ENCODE results near the gene LRRIQ3. TPM values are rescaled to one million over a fixed set of nuclear protein-coding genes. Genes with fewer than 3 reads are reported as not detected.

LRRIQ3 gene
- total RNA-seq, 2 donors from 2014 or later, result 0.34 to 0.85 TPM

DNA sequence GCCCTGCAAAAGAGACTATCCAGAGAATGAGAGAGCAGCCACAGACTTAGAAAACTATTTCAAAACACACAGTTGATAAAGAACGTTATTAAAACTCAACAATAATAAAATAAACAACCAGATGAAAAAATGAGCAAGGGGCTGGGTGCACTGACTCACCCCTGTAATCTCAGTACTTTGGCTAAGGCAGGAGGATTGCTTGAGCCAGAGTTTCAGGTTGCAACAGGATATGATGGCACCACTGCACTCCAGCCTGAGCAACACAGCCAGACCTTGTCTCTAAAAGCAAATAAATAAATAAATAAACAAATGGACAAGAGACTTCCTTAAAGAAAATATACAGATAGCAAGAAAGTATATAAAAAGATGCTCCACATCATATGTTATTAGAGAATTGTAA, 144.6 kb downstream of the LRRIQ3 start:
- no peak overlapping the region for H3K4me3 Mint-ChIP-seq
- no peak overlapping the region for H3K27ac Mint-ChIP-seq
- H3K36me3 Mint-ChIP-seq (ENCODE audit: low read depth), result no peaks in the 10 kb centered on the region

DNA sequence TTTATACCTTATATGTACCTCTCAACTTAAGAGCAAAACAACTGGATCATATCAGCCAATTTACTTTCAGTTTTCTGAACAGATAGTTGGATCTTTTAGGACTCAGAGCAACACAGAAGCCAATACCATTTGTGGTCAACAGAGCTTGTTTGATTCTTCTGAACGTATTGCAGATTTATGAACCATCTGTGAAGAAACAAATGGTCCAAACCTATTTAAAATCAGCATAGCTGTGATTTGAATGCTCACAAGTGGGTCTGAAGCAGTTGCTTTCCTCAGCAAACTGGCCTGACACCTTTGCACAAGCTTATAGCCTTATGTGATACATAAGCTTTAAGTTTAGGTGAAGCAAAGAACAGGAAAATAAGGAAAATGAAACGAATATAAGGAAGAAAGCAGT, 147.6 kb downstream of the LRRIQ3 start:
- no peak overlapping the region for H3K4me3 Mint-ChIP-seq
- H3K4me1 Mint-ChIP-seq, result no peaks in the 10 kb centered on the region
- no peaks in the 10 kb centered on the region for H3K36me3 Mint-ChIP-seq (ENCODE audit: low read depth)
- no peaks in the 10 kb centered on the region for H3K27me3 Mint-ChIP-seq
- no peak overlapping the region for H3K27ac Mint-ChIP-seq
- no peak for ATAC-seq
- H3K9me3 ChIP-seq (ENCODE audit: control insufficient read depth, low read length, poor library complexity, severe bottlenecking), result no peaks in the 10 kb centered on the region
- no peak for DNase-seq

More for the DNA sequence above, 144.6 kb downstream of the LRRIQ3 start:
- H3K9me3 ChIP-seq (ENCODE audit: control insufficient read depth, low read length, poor library complexity, severe bottlenecking), result no peaks in the 10 kb centered on the region
- Mint-ChIP-seq H3K27me3 (no peaks in the 10 kb centered on the region), H3K4me1 (no peaks in the 10 kb centered on the region)
- DNase-seq, result no peak
- ATAC-seq, result no peak

DNA sequence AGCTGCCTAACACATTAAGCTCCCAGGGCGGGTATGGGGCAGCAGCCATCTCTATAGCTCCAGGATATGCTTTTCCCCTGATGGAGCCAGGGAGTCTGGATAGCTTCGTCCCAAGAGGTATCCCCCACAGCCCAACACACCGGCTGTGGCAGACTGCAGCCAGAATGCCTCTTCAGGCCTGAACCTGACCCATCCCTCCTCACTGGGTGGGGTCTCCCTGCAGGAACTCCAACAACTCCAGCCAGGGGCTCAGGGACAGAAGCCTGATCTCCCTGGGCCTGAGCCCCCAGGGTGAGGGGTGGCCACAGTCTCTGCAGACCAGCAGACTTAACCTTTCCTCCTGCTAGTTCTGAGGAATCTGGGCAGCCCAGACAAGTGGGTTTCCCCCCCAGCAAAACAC, 159.9 kb downstream of the LRRIQ3 start:
- no peaks in the 10 kb centered on the region for H3K9me3 ChIP-seq (ENCODE audit: control insufficient read depth, low read length, poor library complexity, severe bottlenecking)
- H3K4me3 Mint-ChIP-seq, result no peak overlapping the region
- H3K27ac Mint-ChIP-seq, result no peak overlapping the region
- no peaks in the 10 kb centered on the region for H3K4me1 Mint-ChIP-seq
- ATAC-seq (no peak), DNase-seq (no peak)
- H3K27me3 Mint-ChIP-seq, result no peaks in the 10 kb centered on the region
- no peaks in the 10 kb centered on the region for H3K36me3 Mint-ChIP-seq (ENCODE audit: low read depth)

DNA sequence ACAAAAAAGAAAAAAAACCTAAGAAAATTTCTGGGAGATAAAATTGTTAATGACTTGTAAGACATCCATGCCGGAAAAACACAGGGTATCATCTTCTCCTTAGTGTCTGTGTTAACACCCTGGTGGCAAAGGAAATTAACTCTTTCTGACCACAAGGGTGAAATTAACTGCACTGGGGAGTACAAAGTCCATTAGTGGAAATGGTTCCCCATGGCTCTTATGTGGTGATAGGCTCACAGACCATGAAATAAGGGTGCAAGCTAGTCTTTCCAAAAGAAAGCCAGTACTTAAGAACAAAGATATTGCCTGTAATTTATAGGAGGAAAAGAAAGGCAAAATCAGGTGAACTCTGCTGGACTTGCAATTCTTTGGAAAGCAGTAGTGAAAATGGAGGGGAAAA, 185.4 kb downstream of the LRRIQ3 start:
- H3K27me3 Mint-ChIP-seq, result no peaks in the 10 kb centered on the region

DNA sequence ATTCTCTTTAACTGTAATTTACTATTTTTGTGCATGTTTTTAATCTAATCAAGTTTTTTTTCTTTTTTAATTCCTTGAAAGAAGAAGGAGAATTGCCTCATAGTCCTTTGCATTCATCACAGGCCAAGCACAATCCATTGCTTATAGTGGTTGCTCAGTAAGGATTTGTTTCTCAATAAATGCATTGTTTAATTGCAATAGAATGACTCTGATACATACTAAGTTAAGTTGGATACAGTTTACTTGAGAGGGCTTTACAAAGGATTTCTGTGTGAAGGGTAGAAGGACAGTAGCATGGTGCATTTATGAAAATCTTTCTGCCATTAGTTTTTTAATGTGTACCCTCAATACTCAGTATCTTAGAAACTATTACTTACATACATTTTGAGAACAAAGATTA, 186.2 kb downstream of the LRRIQ3 start:
- H3K9me3 ChIP-seq (ENCODE audit: control insufficient read depth, low read length, poor library complexity, severe bottlenecking), result no peaks in the 10 kb centered on the region
- ATAC-seq (no peak), DNase-seq (no peak)
- Mint-ChIP-seq H3K36me3 (ENCODE audit: low read depth) (no peaks in the 10 kb centered on the region), H3K27ac (no peak overlapping the region), H3K4me3 (no peak overlapping the region), H3K27me3 (no peaks in the 10 kb centered on the region), H3K4me1 (peaks cover 3% of the 10 kb centered on the region)

More for the DNA sequence above, 185.4 kb downstream of the LRRIQ3 start:
- H3K9me3 ChIP-seq (ENCODE audit: control insufficient read depth, low read length, poor library complexity, severe bottlenecking), result no peaks in the 10 kb centered on the region
- no peak overlapping the region for H3K4me3 Mint-ChIP-seq
- peaks cover 3% of the 10 kb centered on the region for H3K4me1 Mint-ChIP-seq
- no peak overlapping the region for H3K27ac Mint-ChIP-seq
- no peak for DNase-seq
- H3K36me3 Mint-ChIP-seq (ENCODE audit: low read depth), result no peaks in the 10 kb centered on the region
- ATAC-seq, result no peak

DNA sequence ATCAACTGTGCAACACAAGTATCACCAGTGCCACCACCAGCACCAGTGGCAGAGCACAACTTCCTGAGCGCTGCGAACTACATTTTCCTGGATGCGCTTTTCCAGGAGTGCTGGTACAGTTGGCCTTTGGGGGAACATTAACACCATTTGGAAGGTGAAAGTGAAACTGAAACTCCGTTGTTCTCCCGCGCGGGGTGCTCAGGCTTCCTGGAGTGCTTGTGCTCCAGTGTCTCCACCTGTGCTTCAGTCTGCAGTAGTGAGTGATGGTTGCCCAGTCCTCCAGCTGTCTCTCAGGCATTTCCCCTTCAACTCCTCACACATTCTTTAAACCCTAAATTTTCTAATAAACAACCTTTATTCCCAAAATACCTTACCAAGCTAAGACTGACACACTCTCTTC, 187.8 kb downstream of the LRRIQ3 start:
- ATAC-seq (peak; percentile 49), DNase-seq (no peak)
- no peaks in the 10 kb centered on the region for H3K9me3 ChIP-seq (ENCODE audit: control insufficient read depth, low read length, poor library complexity, severe bottlenecking)
- Mint-ChIP-seq H3K27me3 (no peaks in the 10 kb centered on the region), H3K27ac (peak overlapping the region; percentile 57), H3K36me3 (ENCODE audit: low read depth) (no peaks in the 10 kb centered on the region), H3K4me3 (peak overlapping the region; percentile 78), H3K4me1 (peaks cover 3% of the 10 kb centered on the region)

DNA sequence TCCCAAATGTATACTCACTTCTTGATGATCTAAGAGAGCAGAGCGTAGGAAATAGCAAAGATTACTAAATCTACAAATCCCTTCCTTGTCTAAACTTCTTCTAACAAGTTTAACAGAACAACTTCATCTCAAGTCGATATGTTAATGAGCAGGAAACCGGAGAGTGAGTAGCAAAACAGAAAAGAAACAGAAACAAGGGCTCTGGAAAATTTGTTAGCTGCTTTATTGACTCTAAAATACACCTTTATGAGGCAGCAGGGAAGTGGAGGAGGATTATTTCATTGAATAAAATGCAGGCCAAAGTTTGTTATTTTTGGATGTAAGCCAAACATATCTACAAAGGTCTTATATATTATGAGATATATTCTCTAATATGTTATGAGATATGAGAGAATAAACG, 192.4 kb downstream of the LRRIQ3 start:
- ATAC-seq (no peak), DNase-seq (no peak)
- H3K27me3 Mint-ChIP-seq, result no peaks in the 10 kb centered on the region
- no peaks in the 10 kb centered on the region for H3K36me3 Mint-ChIP-seq (ENCODE audit: low read depth)
- no peak overlapping the region for H3K27ac Mint-ChIP-seq
- peaks cover 3% of the 10 kb centered on the region for H3K4me1 Mint-ChIP-seq
- no peak overlapping the region for H3K4me3 Mint-ChIP-seq
- no peaks in the 10 kb centered on the region for H3K9me3 ChIP-seq (ENCODE audit: control insufficient read depth, low read length, poor library complexity, severe bottlenecking)

DNA sequence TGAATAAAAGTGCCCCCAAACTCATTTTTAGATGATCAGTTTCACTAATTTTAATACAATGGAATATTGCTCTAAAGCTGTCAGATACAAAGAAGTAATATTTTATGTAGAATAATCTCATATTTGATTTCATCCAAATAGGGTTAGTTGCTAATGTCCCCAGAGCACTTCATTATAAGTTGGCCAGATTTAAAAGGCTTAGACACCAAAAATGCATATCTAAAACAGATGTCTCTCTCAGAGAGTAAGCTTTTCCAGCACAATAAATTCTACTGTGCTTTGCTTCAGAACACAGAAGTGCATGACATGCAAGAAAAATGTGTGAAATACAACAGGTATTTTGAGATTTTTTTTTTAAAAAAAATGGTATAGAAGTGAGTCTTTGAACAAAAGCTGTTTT, 194.2 kb downstream of the LRRIQ3 start:
- no peak overlapping the region for H3K27ac Mint-ChIP-seq
- DNase-seq (no peak), ATAC-seq (no peak)
- no peaks in the 10 kb centered on the region for H3K36me3 Mint-ChIP-seq (ENCODE audit: low read depth)
- H3K9me3 ChIP-seq (ENCODE audit: control insufficient read depth, low read length, poor library complexity, severe bottlenecking), result no peaks in the 10 kb centered on the region
- H3K27me3 Mint-ChIP-seq, result no peaks in the 10 kb centered on the region
- H3K4me1 Mint-ChIP-seq, result no peaks in the 10 kb centered on the region
- no peak overlapping the region for H3K4me3 Mint-ChIP-seq

DNA sequence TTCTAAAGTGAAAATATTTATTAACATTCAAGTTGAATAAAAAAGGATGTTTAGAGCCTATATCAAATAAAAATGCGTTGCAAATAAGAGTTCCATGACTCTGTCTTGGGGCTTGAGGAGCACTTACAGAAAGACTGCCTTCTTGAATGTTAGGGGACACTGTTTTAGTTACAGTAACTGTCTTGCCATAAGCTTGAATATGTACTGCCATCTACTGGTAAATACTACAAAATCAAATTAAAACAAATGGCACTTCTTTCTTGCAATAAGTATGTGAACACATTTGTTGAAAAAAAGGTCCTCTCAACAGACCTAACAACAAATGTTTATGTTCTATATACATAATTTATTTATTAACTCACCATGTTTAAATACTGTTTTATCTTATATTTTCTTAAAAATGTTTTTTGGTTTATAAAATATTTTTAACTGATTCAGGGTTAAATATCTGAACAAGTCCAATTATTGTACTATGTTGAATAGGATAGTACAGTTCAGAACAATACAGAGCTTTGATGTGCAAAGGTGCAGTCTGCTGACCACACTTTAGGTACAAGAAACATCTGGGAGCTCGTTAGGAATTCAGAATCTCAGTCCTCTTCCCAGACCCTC, 199.5 kb downstream of the LRRIQ3 start:
- Mint-ChIP-seq H3K36me3 (ENCODE audit: low read depth) (no peaks in the 10 kb centered on the region), H3K27me3 (no peaks in the 10 kb centered on the region), H3K4me3 (no peak overlapping the region), H3K4me1 (no peaks in the 10 kb centered on the region), H3K27ac (no peak overlapping the region)
- no peaks in the 10 kb centered on the region for H3K9me3 ChIP-seq (ENCODE audit: control insufficient read depth, low read length, poor library complexity, severe bottlenecking)
- ATAC-seq (no peak), DNase-seq (no peak)

DNA sequence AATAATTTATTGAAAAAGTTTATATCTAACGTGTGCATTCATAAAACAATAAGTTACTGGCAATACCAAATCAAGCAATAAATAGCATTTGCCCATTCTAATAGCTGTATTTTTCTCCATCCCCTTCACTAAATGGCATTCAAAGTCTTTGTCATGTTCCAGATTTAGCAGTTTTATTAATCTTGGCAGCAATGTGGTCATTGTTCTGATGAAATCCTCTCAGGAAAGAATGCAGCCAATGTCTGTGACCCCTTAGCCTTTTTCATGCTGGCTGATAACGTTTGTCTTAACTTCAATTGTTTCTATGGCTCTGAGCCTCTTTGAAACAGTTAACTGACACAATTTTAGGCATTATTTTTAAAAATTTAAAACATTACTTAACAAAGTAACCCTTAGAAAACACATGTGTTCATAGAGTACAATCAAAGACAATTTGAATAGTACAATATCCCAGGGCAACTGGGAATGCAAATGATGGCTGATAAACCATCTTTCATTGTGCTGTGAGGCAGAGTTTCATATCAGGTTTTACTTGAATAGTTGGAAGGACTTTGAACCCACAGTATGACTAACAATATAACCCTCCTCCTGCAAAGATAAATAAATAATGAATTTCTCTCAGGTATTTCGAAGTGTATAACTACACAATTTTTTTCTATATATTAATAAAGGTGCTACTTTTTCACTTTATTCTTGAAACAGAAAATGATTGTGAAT, 217.5 kb downstream of the LRRIQ3 start:
- Mint-ChIP-seq H3K4me3 (no peak overlapping the region), H3K4me1 (no peaks in the 10 kb centered on the region), H3K36me3 (ENCODE audit: low read depth) (no peaks in the 10 kb centered on the region), H3K27me3 (no peaks in the 10 kb centered on the region), H3K27ac (no peak overlapping the region)
- ATAC-seq, result no peak
- no peak for DNase-seq
- no peaks in the 10 kb centered on the region for H3K9me3 ChIP-seq (ENCODE audit: control insufficient read depth, low read length, poor library complexity, severe bottlenecking)

DNA sequence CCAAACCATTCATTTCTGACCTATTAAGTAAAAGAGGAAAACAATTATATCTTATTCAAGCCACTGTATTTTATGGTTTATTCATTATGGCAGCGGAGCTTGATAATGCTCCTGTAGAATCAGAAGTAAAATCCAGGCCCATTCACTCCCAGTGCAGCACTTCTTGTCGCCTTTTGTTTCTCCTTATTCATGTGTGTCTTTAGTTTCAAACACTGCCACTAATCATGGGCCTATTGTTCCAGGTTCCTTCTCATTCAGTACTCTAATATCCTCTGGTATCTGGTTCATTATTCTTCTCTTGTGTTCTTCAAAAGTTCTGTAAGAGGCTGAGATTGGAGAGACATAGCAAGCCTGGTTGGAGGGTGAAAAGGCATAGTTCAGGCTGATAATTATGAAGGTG, 218.3 kb downstream of the LRRIQ3 start:
- Mint-ChIP-seq H3K4me3 (no peak overlapping the region), H3K27ac (no peak overlapping the region), H3K36me3 (ENCODE audit: low read depth) (no peaks in the 10 kb centered on the region), H3K27me3 (no peaks in the 10 kb centered on the region), H3K4me1 (no peaks in the 10 kb centered on the region)
- H3K9me3 ChIP-seq (ENCODE audit: control insufficient read depth, low read length, poor library complexity, severe bottlenecking), result no peaks in the 10 kb centered on the region
- no peak for DNase-seq
- ATAC-seq, result no peak

DNA sequence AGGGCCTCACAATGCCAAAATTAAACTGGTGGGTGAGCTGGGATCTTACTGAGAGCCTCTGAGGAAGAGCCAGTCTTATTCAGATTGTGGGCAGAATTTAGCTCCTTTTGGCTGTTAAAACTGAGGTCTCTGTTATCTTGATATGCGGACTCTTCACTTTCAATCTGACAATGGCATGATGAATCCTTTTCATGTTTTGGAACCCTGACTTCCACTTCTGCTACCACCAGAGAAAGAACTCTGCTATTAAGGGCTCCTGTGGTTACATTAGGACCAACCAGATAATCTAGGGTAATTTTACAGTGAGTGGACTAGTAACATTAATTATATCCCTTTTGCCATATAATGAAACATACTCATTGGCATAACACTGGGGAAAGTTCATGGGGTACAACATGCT, 219.0 kb downstream of the LRRIQ3 start:
- no peaks in the 10 kb centered on the region for H3K36me3 Mint-ChIP-seq (ENCODE audit: low read depth)
- no peak for DNase-seq
- H3K4me3 Mint-ChIP-seq, result no peak overlapping the region
- H3K27me3 Mint-ChIP-seq, result no peaks in the 10 kb centered on the region
- no peaks in the 10 kb centered on the region for H3K9me3 ChIP-seq (ENCODE audit: control insufficient read depth, low read length, poor library complexity, severe bottlenecking)
- ATAC-seq, result no peak
- H3K27ac Mint-ChIP-seq, result no peak overlapping the region
- H3K4me1 Mint-ChIP-seq, result no peaks in the 10 kb centered on the region

Measured in T-helper 17 cell (primary cell).